ENCODE results near the gene QSOX1. TPM values are rescaled to one million over a fixed set of nuclear protein-coding genes. Genes with fewer than 3 reads are reported as not detected.

The QSOX1 gene
- total RNA-seq, 2 experiments from 2014 or later, result 27.6 to 31.9 TPM

DNA sequence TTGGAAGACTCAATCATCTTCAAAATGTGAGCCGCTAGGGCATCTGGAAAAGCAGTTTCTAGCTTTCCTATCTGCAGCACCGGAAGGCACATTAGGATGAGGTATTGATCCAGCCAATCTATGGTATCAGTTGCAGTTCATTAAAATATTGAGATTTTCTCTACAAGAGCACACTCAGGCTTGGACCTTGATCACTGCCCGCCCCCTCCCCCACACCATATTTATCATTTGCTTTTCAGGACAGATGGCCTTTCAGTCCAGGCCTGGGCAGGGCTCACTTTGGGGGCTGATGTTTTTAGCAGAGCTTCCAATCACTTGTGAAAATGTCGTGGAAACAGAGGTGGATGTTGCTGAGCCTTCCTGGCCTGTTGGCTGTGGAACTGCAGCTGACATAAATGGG is 92.9 kb downstream of the QSOX1 start:
- H3K36me3 Mint-ChIP-seq (ENCODE audit: low read depth), result no peaks in the 10 kb centered on the region
- intact Hi-C loops (cut with micrococcal nuclease), result no loop called here
- no peak overlapping the region for H3K4me3 Mint-ChIP-seq
- no peak for DNase-seq
- H3K9me3 Mint-ChIP-seq, result no peaks in the 10 kb centered on the region
- peaks cover 36% of the 10 kb centered on the region for H3K27me3 Mint-ChIP-seq (ENCODE audit: low read depth)
- CTCF ChIA-PET, result interaction anchor here (0.9 to 1.2 kb wide), 3 partner anchors 60 to 230 kb away, joined by 3 read pairs; no protein-coding TSS in a partner anchor
- no peaks in the 10 kb centered on the region for H3K4me1 Mint-ChIP-seq (ENCODE audit: low read depth)
- H3K27ac Mint-ChIP-seq, result no peak overlapping the region

DNA sequence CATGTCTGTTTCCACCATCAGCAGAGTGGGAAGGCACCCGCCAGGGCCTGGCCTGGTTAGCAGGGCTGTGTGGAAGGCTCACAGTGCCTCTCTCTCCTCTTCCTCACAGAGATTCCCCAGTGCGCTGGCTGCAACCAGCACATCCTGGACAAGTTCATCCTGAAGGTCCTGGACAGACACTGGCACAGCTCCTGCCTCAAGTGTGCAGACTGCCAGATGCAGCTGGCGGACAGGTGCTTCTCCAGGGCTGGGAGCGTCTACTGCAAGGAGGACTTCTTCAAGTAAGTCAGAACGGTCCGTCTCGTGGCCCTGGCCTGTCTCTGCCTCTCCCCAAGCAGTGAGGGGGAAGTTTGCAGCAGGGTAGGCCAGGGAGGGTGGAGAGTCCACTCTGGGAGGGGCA is 93.5 kb downstream of the QSOX1 start:
- Mint-ChIP-seq H3K4me3 (no peak overlapping the region), H3K27ac (no peak overlapping the region), H3K27me3 (ENCODE audit: low read depth) (peaks cover 35% of the 10 kb centered on the region), H3K36me3 (ENCODE audit: low read depth) (no peaks in the 10 kb centered on the region), H3K9me3 (no peaks in the 10 kb centered on the region), H3K4me1 (ENCODE audit: low read depth) (no peaks in the 10 kb centered on the region)
- intact Hi-C loops (cut with micrococcal nuclease), result no loop called here
- no peak for DNase-seq
- CTCF ChIA-PET, result interaction anchor here (0.9 to 1.7 kb wide), 5 partner anchors 60 to 234 kb away, joined by 3 to 6 read pairs (median 3); no protein-coding TSS in a partner anchor

DNA sequence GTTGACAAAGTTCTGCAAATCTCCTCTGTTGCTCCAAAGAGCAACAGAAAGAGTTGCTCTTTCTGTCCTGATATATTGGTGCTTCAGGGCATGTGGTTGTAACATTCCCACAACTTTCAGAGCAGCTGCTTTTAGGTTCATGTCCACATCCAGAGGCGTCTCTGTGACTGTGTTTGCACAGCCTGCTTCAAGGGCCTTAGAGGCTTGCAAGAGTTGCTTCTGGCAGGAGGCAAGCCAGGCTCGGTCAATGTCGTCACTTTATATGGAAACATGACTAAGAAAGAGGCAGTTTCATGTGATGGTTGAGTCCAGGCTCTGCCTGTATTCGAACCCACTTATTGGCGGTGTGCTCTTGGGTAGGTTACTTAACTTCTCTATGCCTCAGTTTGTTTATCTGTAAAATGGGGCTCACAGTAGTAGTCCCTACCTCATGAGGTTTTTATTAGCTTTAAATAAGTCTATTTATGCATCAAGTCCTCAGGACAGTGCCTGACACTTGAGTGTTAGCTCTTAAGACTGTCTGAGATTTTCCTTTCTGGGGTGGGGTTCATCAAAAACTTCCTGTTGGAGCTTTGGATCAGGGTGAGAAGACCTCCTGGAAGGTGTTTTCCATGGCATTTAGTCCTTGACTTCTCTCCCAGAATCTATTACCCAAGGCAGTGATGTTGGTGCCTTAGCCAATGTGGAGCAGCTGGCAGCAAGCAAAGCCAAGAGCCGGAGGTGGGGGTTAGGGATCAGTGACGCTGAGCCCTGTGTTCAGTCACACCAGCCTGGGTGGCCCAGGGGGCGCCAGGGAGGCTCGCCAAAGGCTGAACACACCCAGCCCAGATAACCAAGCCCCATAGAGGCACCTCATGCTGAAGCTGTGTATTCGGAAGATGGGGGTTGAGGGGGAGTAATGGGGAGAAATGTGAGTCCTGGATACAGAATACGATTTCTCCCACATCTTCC is 94.3 kb downstream of the QSOX1 start:
- no peak overlapping the region for H3K4me3 Mint-ChIP-seq
- H3K27ac Mint-ChIP-seq, result no peak overlapping the region

DNA sequence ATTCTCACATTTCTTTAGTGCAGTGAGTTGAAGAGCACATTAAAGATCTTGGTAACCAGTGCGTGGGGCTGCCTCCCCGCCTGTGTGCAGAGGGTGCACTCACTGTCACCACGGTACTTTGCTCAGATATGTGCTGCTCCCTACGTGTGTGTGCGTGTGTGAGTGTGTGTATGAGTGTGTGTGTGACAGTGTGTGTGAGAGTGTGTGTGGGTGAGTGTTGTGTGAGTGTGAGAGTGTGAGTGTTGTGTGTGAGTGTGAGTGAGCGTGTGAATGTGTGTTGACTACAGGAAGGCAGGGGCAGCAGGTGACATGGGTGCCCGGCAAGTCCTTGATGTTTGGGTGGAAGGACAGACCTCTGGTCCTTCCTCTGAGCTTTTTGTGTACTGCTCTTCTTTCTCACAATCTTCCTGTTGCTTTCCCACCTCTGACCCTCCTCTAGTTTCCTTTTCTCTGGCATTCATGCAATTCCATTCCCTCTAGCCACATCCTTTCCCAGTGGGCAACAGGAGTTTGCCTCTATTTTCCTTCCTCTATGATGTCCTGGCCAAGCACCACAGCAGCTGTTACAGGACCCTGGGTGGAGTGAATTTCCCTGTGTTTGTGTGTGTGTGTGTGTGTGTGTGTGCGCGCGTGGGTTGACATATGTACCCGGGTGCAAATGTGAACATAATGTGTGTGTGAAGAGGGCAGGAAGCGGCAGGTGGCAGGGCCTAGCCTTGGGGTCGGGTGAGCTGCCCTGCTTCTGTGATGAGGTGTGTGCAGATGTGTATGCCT is 95.2 kb downstream of the QSOX1 start:
- H3K4me1 Mint-ChIP-seq (ENCODE audit: low read depth), result no peaks in the 10 kb centered on the region
- H3K9me3 Mint-ChIP-seq, result no peaks in the 10 kb centered on the region
- H3K36me3 Mint-ChIP-seq (ENCODE audit: low read depth), result no peaks in the 10 kb centered on the region
- CTCF ChIA-PET, result interaction anchor here (1.0 to 1.7 kb wide), 2 partner anchors 228 to 232 kb away, joined by 3 to 6 read pairs; no protein-coding TSS in a partner anchor
- no peak overlapping the region for H3K27ac Mint-ChIP-seq
- intact Hi-C loops (cut with micrococcal nuclease), result loop anchor here (5.0 kb wide), 1 partner anchor 612 kb away; no protein-coding TSS in a partner anchor
- H3K27me3 Mint-ChIP-seq (ENCODE audit: low read depth), result peaks cover 31% of the 10 kb centered on the region
- no peak for DNase-seq
- no peak overlapping the region for H3K4me3 Mint-ChIP-seq

More for the DNA sequence above, 94.3 kb downstream of the QSOX1 start:
- CTCF ChIA-PET, result interaction anchor here (0.6 to 1.7 kb wide), 5 partner anchors 70 to 300 kb away, joined by 3 to 6 read pairs (median 3); no protein-coding TSS in a partner anchor
- peak; percentile 25 for DNase-seq
- no peaks in the 10 kb centered on the region for H3K9me3 Mint-ChIP-seq
- intact Hi-C loops (cut with micrococcal nuclease), result no loop called here
- H3K4me1 Mint-ChIP-seq (ENCODE audit: low read depth), result no peaks in the 10 kb centered on the region
- no peaks in the 10 kb centered on the region for H3K36me3 Mint-ChIP-seq (ENCODE audit: low read depth)
- H3K27me3 Mint-ChIP-seq (ENCODE audit: low read depth), result peaks cover 29% of the 10 kb centered on the region

DNA sequence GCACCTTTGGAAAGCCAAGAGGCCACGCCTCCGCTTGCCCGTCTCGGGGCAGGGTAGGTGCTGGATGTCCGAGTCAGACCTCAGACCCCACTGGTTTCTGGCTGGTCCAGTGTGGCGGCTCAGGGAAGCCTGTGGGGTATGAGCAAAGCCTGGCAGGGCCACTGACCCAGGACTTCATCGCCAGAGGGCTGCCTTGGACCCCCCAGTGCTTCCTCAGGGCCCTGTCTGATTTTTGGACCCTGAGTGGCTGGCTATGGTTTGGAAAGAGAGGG is 95.8 kb downstream of the QSOX1 start:
- H3K27ac Mint-ChIP-seq, result no peak overlapping the region
- H3K27me3 Mint-ChIP-seq (ENCODE audit: low read depth), result peaks cover 32% of the 10 kb centered on the region
- H3K9me3 Mint-ChIP-seq, result no peaks in the 10 kb centered on the region
- H3K4me3 Mint-ChIP-seq, result no peak overlapping the region
- no peaks in the 10 kb centered on the region for H3K4me1 Mint-ChIP-seq (ENCODE audit: low read depth)
- no peak for DNase-seq
- CTCF ChIA-PET, result interaction anchor here (1.0 kb wide), 1 partner anchor 228 kb away, joined by 3 read pairs; no protein-coding TSS in a partner anchor
- intact Hi-C loops (cut with micrococcal nuclease), result loop anchor here (5.0 kb wide), 1 partner anchor 612 kb away; no protein-coding TSS in a partner anchor
- H3K36me3 Mint-ChIP-seq (ENCODE audit: low read depth), result no peaks in the 10 kb centered on the region

DNA sequence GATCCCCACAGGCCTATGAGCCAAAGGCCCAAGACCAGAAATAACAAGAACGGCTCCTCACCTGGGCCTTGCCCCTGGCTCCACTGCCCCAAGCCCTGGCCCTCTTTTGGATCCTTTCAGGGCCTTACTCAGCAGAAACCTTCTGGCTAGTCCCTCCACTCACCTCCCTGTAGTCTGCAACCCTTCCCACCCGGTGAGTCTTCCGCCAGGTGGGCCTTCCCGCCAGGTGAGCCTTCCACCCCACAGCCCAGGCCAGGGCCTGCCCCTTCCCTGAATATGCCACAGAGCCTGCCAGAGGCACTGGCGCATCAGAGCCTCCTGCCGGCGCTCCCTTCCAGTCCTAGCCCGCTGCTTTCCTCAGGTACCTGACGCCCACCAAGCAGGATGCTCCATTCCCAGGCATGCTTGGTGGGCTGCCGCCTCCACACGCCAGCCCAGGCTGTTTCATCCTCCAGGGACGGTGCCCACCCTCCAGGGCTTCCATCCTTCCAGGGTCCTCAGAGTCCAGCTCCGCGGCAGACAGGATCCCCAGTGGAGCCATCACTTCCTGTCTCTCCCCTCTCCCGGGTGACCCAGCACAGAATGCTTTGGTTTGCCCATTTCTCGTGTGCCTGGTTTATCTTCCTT is 96.3 kb downstream of the QSOX1 start:
- Mint-ChIP-seq H3K36me3 (ENCODE audit: low read depth) (no peaks in the 10 kb centered on the region), H3K27me3 (ENCODE audit: low read depth) (peaks cover 35% of the 10 kb centered on the region), H3K4me1 (ENCODE audit: low read depth) (no peaks in the 10 kb centered on the region), H3K4me3 (no peak overlapping the region), H3K9me3 (no peaks in the 10 kb centered on the region), H3K27ac (no peak overlapping the region)
- CTCF ChIA-PET, result interaction anchor here (1.0 to 3.8 kb wide), 5 partner anchors 11 to 232 kb away, joined by 3 to 39 read pairs (median 13); no protein-coding TSS in a partner anchor
- no peak for DNase-seq
- intact Hi-C loops (cut with micrococcal nuclease), result loop anchor here (5.0 kb wide), 1 partner anchor 611 kb away; no protein-coding TSS in a partner anchor

DNA sequence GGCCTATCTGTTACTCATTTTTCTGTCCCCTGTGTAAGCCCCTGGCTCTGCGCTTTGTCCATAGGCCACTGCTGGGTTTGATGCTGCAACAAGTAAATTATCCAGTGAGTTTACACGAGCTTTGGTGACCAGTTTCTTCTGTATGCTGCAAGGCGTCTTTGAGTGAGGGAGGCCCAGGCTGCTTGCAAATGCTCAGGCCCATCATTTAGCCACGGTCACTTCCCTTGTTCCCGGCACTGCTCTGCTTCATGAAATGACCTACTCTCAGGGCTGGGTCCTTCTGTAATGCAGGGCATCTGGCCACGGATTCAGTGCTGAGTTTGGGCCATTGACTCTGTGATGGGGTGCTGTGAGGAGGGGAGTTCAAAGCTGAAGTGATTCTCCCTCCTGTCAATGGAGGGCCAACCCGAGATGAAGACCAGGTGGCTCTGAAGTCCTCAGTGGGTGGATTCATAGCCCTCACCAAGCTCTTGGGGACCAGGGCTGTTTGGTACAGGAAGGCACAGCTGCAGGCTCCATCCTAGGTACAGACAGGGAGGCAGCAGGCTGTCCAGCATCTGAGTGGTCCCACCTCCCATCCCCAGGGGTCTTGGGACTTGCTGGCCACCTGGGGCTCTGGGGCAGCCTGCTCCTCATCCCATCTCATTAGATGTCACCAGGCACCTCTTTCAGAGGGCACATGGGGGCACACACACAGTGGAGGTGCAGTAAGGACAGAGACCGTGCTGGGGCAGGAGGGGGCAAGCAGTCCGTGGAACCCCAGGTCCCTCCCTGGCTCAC is 97.0 kb downstream of the QSOX1 start:
- Mint-ChIP-seq H3K9me3 (no peaks in the 10 kb centered on the region), H3K4me1 (ENCODE audit: low read depth) (no peaks in the 10 kb centered on the region), H3K4me3 (no peak overlapping the region), H3K36me3 (ENCODE audit: low read depth) (no peaks in the 10 kb centered on the region), H3K27ac (no peak overlapping the region), H3K27me3 (ENCODE audit: low read depth) (peaks cover 37% of the 10 kb centered on the region)
- CTCF ChIA-PET, result interaction anchor here (1.0 to 3.8 kb wide), 6 partner anchors 10 to 231 kb away, joined by 3 to 39 read pairs (median 14); no protein-coding TSS in a partner anchor
- intact Hi-C loops (cut with micrococcal nuclease), result loop anchor here (1.0 to 5.0 kb wide), 5 partner anchors 63 to 611 kb away; no protein-coding TSS in a partner anchor
- no peak for DNase-seq

DNA sequence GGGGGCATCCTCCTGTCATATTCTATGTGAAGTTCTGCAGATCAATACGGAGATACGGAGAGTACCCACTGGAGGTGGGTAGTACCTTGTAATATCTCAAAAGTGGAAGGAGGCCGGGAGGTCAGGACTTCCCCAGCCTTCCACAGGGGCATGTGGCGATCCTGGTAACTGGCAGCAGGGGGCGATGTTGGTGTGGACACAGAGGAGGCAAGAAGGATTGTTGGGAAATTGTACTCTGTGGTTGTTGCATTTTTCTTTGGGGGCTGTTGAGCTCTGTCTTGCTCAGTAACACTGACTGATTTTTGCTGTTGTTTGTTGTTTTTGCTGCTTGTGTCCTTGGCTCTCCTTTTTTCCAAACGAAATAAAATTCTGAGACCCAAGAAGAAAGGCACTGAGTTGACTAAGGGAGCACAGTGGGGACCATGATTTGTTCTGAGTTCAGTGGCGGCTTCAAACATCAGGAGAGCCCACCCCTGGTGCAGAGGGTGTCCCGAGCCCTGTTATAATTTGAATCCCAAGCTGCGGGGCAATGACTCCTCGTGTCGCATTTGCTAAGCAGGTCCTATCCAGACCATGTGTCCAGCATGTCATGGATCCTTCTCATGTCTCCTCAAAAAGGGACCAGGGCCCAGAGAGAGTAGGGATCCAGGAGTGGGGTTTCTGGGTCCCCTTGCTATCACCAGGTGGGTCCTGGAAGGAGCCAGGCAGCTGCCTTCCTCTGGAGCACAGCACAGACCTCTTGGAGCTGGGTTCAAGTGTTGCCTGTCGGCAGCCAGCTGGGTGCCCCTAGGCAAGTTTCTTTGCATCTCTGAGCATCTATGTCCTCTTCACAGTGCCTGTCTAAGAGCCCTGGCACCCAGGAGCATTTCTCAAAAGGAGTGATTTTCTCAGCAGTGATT is 98.2 kb downstream of the QSOX1 start:
- H3K4me3 Mint-ChIP-seq, result no peak overlapping the region
- intact Hi-C loops (cut with micrococcal nuclease), result loop anchor here (1.0 to 5.0 kb wide), 5 partner anchors 64 to 609 kb away; no protein-coding TSS in a partner anchor
- H3K36me3 Mint-ChIP-seq (ENCODE audit: low read depth), result no peaks in the 10 kb centered on the region
- H3K27me3 Mint-ChIP-seq (ENCODE audit: low read depth), result peaks cover 36% of the 10 kb centered on the region
- H3K9me3 Mint-ChIP-seq, result no peaks in the 10 kb centered on the region
- CTCF ChIA-PET, result interaction anchor here (0.7 to 3.8 kb wide), 27 partner anchors 9 to 240 kb away, joined by 3 to 39 read pairs (median 4); no protein-coding TSS in a partner anchor
- no peaks in the 10 kb centered on the region for H3K4me1 Mint-ChIP-seq (ENCODE audit: low read depth)
- DNase-seq, result peak; percentile 89
- no peak overlapping the region for H3K27ac Mint-ChIP-seq
